HG03565 (cell line): ENCODE data around the gene KIF11.

Source experiments
- ATAC-seq: cut with Tn5 transposase; IDR thresholded peaks from one replicate; pipeline ENCODE4 v1.9.1; 2021; ENCODE audit warnings: mild to moderate bottlenecking, moderate library complexity; ENCODE audit not compliant: unreplicated experiment

KIF11 gene

DNA sequence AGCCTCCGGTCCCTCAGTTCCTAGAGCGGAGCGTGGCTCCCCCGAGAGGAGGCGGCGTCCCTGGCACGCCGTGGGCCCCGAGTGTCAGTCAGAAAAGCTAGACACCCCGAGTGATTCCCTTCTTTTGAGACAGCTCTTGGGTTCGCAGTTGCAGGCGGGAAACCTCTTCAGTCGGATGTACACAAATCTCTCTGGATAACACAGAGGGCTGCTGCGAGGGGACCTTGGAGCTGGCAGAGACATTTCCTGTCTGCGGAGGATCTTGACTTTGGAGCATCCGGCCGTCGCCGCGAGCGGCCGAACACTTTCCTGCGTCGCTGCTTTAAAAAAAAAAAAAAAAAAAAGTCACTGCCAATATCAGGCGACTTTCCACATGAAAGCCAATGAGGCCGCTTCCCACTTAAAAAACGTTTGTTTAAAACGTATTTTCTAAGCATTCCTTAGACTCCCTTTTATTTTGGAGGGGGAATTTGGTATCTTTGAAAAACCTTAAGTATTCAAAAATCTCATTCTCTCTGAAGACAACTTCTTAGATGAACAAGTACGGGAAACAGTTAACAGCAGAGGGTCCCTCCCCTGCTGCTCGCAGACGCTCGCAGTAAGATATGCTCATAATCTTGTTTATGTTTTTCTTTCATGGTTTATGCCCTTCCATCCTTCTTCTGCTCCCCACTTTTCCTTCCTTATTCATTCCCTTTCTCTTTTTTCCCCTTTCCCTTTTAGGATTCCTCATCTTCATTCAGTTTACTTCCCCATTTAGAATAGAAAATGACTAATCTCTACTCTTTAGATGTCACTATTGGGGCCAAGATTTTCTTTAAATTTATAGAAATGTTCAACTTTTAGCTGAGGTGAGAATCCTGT lies 106.8 kb downstream of the KIF11 start:
- ATAC-seq = no peak

DNA sequence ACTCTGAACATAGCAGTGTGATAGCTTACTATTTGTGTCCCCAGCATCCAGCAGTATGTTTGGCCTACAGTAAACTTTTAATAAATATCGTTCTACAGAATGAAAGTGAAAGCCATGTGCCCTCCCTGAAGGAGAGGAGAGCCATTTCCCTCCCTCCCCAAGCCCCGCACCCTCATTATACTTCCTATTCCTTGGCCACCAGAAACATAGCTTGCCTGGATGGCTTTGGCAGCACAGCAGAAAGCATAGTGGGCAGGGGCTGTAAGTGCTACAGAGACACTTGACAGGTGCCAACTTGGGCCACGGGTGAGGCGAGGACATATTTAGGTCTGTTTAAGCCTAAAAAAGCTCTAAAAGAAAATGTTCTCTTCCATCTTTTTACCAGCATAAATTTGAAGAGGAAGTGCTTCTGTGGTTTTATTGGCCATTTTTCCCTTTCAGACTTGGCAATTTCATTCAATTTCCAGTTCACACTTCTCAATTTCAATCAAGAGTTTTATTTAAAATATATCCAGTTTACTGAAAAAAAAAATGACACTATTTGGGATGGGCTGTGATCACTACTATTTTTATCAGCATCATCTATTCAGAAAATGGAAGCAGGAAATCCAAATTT lies 109.5 kb downstream of the KIF11 start:
- ATAC-seq = no peak
